Gastrocnemius medialis (tissue), 4 donors: ENCODE results near the gene MAD1L1.

Source experiments
- POLR2A ChIP-seq, 2 donors: fragments of 450-650 bp; IDR thresholded peaks; one replicate each; pipeline ENCODE4 v1.6.1; 2017; ENCODE audit warnings: antibody characterized with exemption in 2 of 2, mild to moderate bottlenecking in 2 of 2, moderate library complexity in 2 of 2
- TF ChIP-seq, protein P1 (sequence below), 5 experiments: fragments of 450-650 bp in 3 of 5; fragments of 200-600 bp in 2 of 5; sonication (generic) in 2 of 5; IDR thresholded peaks in 4 of 5; conservative IDR thresholded peaks in 1 of 5; 1 replicate in 4 of 5; 2 replicates in 1 of 5; pipeline ENCODE4 v1.5.1; 2016 to 2019; ENCODE audit warnings: antibody characterized with exemption in 5 of 5, mild to moderate bottlenecking in 3 of 5, moderate library complexity in 3 of 5

DNA sequence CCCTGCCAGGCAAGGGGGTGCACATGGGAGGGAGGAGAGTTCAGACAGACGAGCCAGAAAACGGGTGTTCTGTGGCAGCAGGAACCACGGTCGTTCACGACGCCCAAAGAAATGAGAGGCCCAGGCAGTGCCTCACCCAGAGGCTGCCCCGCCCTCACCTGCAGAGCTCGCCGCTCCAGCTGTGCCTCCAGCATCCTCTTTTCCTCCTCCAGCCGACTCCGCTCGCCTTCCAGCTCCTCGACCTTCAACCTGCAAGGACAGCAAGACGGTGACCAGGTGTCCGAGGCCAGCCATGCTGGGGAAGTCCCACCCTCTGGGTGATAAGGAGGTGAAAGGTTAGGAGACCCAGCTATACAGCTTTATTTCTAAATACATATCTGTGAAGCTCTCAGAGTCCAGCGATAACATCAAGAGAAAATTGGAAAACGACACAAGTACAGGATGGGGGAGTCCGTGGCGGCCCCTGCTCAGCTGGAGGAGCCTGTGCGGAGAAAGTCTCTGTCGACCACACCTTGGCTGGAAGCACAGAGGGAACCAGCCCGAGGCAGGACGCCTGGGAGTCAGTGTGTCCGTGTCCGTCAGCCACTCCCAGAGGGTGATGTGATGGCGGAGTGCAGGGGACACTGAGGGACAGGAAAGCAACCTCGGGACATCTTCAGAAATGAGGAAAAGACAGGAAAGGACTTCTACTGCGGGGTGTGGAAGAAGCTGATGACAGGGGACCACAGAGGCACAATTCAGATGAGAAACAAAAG is 275.1 kb downstream of the MAD1L1 start:
- TF ChIP-seq, protein P1, sequence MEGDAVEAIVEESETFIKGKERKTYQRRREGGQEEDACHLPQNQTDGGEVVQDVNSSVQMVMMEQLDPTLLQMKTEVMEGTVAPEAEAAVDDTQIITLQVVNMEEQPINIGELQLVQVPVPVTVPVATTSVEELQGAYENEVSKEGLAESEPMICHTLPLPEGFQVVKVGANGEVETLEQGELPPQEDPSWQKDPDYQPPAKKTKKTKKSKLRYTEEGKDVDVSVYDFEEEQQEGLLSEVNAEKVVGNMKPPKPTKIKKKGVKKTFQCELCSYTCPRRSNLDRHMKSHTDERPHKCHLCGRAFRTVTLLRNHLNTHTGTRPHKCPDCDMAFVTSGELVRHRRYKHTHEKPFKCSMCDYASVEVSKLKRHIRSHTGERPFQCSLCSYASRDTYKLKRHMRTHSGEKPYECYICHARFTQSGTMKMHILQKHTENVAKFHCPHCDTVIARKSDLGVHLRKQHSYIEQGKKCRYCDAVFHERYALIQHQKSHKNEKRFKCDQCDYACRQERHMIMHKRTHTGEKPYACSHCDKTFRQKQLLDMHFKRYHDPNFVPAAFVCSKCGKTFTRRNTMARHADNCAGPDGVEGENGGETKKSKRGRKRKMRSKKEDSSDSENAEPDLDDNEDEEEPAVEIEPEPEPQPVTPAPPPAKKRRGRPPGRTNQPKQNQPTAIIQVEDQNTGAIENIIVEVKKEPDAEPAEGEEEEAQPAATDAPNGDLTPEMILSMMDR (IDR thresholded peaks at IDR 0.05 in 4 of 5, conservative IDR thresholded peaks at IDR 0.05 in 1 of 5) = no peak
- TF ChIP-seq POLR2A (IDR thresholded peaks at IDR 0.05) = no peak
